Breast epithelium (tissue), 3 donors: ENCODE results near the gene DOP1A.

Source experiments
- POLR2A ChIP-seq: fragments of 450-650 bp; IDR thresholded peaks from one replicate; pipeline ENCODE4 v1.6.1; 2016; ENCODE audit warnings: antibody characterized with exemption, mild to moderate bottlenecking, moderate library complexity
- POLR2AphosphoS5 ChIP-seq, 3 donors: sonication (generic); formaldehyde crosslinking; IDR thresholded peaks; one replicate each; pipeline ENCODE4 v1.6.1; 2017; ENCODE audit warnings: antibody characterized with exemption in 3 of 3
- TF ChIP-seq, protein P1 (sequence below), 3 donors: fragments of 450-650 bp; IDR thresholded peaks; one replicate each; pipeline ENCODE4 v1.5.1; 2016 to 2017; ENCODE audit warnings: antibody characterized with exemption in 3 of 3, mild to moderate bottlenecking in 3 of 3, moderate library complexity in 3 of 3

DNA sequence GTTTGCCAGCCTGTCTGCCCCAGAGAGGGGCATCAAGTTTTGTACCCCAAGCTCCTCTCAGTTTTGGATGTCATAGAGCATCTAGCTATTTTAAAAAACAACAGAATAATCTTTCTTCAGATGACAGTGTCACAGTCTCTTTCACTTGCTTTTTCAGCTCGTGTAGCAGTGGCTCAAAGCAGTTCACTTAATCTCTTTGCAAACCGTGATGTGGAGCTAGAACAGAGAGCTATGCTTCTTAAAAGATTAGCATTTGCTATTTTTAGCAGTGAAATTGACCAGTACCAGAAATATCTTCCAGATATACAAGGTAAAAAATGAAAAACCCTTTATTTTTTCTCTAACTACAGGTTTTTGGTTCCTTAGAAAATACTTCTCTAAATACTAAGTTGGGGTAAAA, 88.3 kb downstream of the DOP1A start:
- TF ChIP-seq, protein P1, sequence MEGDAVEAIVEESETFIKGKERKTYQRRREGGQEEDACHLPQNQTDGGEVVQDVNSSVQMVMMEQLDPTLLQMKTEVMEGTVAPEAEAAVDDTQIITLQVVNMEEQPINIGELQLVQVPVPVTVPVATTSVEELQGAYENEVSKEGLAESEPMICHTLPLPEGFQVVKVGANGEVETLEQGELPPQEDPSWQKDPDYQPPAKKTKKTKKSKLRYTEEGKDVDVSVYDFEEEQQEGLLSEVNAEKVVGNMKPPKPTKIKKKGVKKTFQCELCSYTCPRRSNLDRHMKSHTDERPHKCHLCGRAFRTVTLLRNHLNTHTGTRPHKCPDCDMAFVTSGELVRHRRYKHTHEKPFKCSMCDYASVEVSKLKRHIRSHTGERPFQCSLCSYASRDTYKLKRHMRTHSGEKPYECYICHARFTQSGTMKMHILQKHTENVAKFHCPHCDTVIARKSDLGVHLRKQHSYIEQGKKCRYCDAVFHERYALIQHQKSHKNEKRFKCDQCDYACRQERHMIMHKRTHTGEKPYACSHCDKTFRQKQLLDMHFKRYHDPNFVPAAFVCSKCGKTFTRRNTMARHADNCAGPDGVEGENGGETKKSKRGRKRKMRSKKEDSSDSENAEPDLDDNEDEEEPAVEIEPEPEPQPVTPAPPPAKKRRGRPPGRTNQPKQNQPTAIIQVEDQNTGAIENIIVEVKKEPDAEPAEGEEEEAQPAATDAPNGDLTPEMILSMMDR (IDR thresholded peaks at IDR 0.05): no peak
- TF ChIP-seq POLR2AphosphoS5 (IDR thresholded peaks at IDR 0.05) (no peak), POLR2A (no peak)
